ENCODE results near the gene TMEM108. TPM values are rescaled to one million over a fixed set of nuclear protein-coding genes. Genes with fewer than 3 reads are reported as not detected.

TMEM108 gene
- total and polyA plus RNA-seq, 11 donors: 0.14 to 2.8 (median 0.57) TPM

GRCh38 chr3:133096900-133097613 is 58.9 kb downstream of the TMEM108 start:
- no peak for DNase-seq
- Histone ChIP-seq H3K27me3 (no peaks in the 10 kb centered on the region), H3K9me3 (no peaks in the 10 kb centered on the region), H3K4me3 (no peak overlapping the region), H3K27ac (no peak overlapping the region), H3K4me1 (peaks cover 0 to 10% (median 0%) of the 10 kb centered on the region in 12 donors), H3K36me3 (no peaks in the 10 kb centered on the region)
- no peak for ATAC-seq
- intact Hi-C loops (cut with DNase I): no loop called here
- 43 to 54% (median 50%) methylated on average over 3 of the region's 3 CpGs for WGBS, 4 donors
- TF ChIP-seq POLR2A (IDR thresholded peaks at IDR 0.05) (no peak), CTCF (IDR thresholded peaks at IDR 0.05) (no peak)

- no peak for ATAC-seq
- Histone ChIP-seq H3K4me1 (no peaks in the 10 kb centered on the region), H3K9me3 (peaks cover 0 to 4% (median 0%) of the 10 kb centered on the region in 12 donors), H3K27ac (no peak overlapping the region), H3K36me3 (no peaks in the 10 kb centered on the region), H3K27me3 (no peaks in the 10 kb centered on the region), H3K4me3 (no peak overlapping the region)
- DNase-seq: no peak
- intact Hi-C loops (cut with DNase I): no loop called here
- no peak for TF ChIP-seq CTCF (IDR thresholded peaks at IDR 0.05)
- no peak for TF ChIP-seq POLR2A (IDR thresholded peaks at IDR 0.05)
Observed at GRCh38 chr3:133103706-133104105, 65.5 kb downstream of the TMEM108 start.

- H3K27me3 ChIP-seq: no peaks in the 10 kb centered on the region
Observed at GRCh38 chr3:133106169-133106568, 68.0 kb downstream of the TMEM108 start.

DNA sequence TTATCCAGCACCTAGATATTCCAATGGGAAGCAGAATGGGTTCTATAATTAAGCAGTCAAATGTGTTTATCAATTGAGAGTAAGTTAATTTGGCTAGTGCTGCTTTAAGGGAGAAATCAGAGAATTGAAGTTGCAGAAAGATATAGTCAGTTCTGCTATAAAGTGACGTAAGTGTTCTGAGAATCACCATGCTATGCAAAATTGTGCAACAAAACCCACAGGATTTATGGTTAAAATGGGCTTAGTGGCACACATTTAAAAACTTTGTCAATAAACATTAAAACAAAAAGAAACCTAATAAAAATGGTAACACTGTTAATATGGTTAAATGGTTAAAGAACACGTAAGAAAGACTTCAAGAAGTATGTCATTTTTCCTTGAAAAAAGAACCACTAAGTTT is 74.5 kb downstream of the TMEM108 start:
- Histone ChIP-seq H3K4me1 (no peaks in the 10 kb centered on the region), H3K4me3 (no peak overlapping the region), H3K27ac (no peak overlapping the region), H3K9me3 (no peaks in the 10 kb centered on the region), H3K36me3 (no peaks in the 10 kb centered on the region), H3K27me3 (no peaks in the 10 kb centered on the region)
- TF ChIP-seq CTCF (IDR thresholded peaks at IDR 0.05) (no peak), POLR2A (IDR thresholded peaks at IDR 0.05) (no peak)
- DNase-seq (no peak), ATAC-seq (no peak)
- intact Hi-C loops (cut with DNase I): no loop called here
- WGBS, 4 donors: 84 to 88% (median 86%) methylated on average over 2 of the region's 2 CpGs

More at GRCh38 chr3:133106169-133106568, 68.0 kb downstream of the TMEM108 start:
- Histone ChIP-seq H3K36me3 (no peaks in the 10 kb centered on the region), H3K4me3 (no peak overlapping the region), H3K27ac (no peak overlapping the region), H3K4me1 (no peaks in the 10 kb centered on the region), H3K9me3 (peaks cover 0 to 4% (median 0%) of the 10 kb centered on the region in 12 donors)
- TF ChIP-seq POLR2A (IDR thresholded peaks at IDR 0.05): no peak
- no peak for TF ChIP-seq CTCF (IDR thresholded peaks at IDR 0.05)
- DNase-seq (no peak), ATAC-seq (no peak)
- WGBS, 4 donors: 54 to 85% (median 81%) methylated on average over 1 of the region's 1 CpG
- intact Hi-C loops (cut with DNase I): no loop called here

Data from heart left ventricle (tissue), 16 donors.